ENCODE data around the gene SLC9A6. TPM values are rescaled to one million over a fixed set of nuclear protein-coding genes. Genes with fewer than 3 reads are reported as not detected.
"Not testable (repeated sequence)": the region's sequence is repeated elsewhere in the genome, so short reads cannot be mapped to it uniquely, and the experiment has no call there.

Gene SLC9A6
- total and polyA plus RNA-seq, 2 of the 13 experiments (the other 11 are each of a cell fraction or from before 2014, with no cell fraction given) = 3.9 to 8.0 TPM

DNA sequence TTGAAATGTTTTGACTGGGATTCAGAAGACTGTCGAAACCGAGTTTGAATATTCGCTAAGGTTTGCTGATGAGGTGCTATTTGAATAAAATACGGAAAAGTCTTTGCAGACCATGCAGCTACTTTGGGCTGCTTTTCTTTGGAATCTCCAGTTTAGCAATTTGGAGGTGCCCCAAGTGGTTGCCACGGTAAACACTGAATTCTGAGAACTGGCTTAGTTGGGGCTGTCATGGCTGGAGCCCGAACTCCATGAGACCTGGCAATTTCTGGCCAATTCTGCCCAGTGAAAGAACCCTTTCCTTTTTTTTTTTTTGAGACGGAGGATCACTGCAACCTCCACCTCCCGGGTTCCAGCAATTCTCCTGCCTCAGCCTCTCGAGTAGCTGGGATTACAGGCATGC lies 65.6 kb downstream of the SLC9A6 start:
- ATAC-seq; POLR2A ChIA-PET; H2AFZ ChIP-seq (ENCODE audit: low read length); DNase-seq (ENCODE audit: low spot score); H4K20me1 ChIP-seq (ENCODE audit: insufficient read depth, low read length); H3K27ac ChIP-seq (ENCODE audit: extremely low read length, insufficient read depth, low read length); H3K79me2 ChIP-seq (ENCODE audit: insufficient read depth, low read length); H3K9me3 ChIP-seq (ENCODE audit: low read length); H3K4me2 ChIP-seq (ENCODE audit: low read depth, low read length); FAIRE-seq; intact Hi-C loops (cut with micrococcal nuclease; ENCODE audit: unreplicated experiment); H3K36me3 ChIP-seq (replicated peaks in 1 of 2; ENCODE audit: control insufficient read depth in 1 of 2, insufficient read depth in 2 of 2, low read length in 2 of 2); H3K27me3 ChIP-seq (ENCODE audit: control insufficient read depth in 1 of 2, insufficient read depth in 2 of 2, low read length in 2 of 2); H3K4me1 ChIP-seq (ENCODE audit: insufficient read depth, low read length); H3K9ac ChIP-seq (ENCODE audit: insufficient read depth, low read depth, low read length); CTCF ChIA-PET (ENCODE audit: low intra/inter-chr PET ratio, low total read pairs); H3K4me3 ChIP-seq (replicated peaks in 1 of 3; ENCODE audit: insufficient read depth in 1 of 3, low read depth in 2 of 3, low read length in 3 of 3); in situ Hi-C loops (cut with HindIII; ENCODE audit: extremely low pct_ligation_motif_present, low pct_unique_long_range_greater_than_20kb); BruUV-seq (replicated peaks): not testable (repeated sequence)
- WGBS (ENCODE audit: low lambda C conversion rate) = 27% methylated on average over 5 of the region's 9 CpGs

- CTCF ChIA-PET (ENCODE audit: low intra/inter-chr PET ratio, low total read pairs) = no interaction called here
- no peaks in the 10 kb centered on the region for H3K36me3 ChIP-seq (replicated peaks in 1 of 2; ENCODE audit: control insufficient read depth in 1 of 2, insufficient read depth in 2 of 2, low read length in 2 of 2)
- H3K27me3 ChIP-seq (ENCODE audit: control insufficient read depth in 1 of 2, insufficient read depth in 2 of 2, low read length in 2 of 2) = no peaks in the 10 kb centered on the region
- H4K20me1 ChIP-seq (ENCODE audit: insufficient read depth, low read length) = no peaks in the 10 kb centered on the region
- no peak overlapping the region for H3K4me3 ChIP-seq (replicated peaks in 1 of 3; ENCODE audit: insufficient read depth in 1 of 3, low read depth in 2 of 3, low read length in 3 of 3)
- H3K79me2 ChIP-seq (ENCODE audit: insufficient read depth, low read length) = no peaks in the 10 kb centered on the region
- H3K4me2 ChIP-seq (ENCODE audit: low read depth, low read length) = no peak overlapping the region
- no peak for FAIRE-seq
- H3K9ac ChIP-seq (ENCODE audit: insufficient read depth, low read depth, low read length) = no peak overlapping the region
- intact Hi-C loops (cut with micrococcal nuclease; ENCODE audit: unreplicated experiment) = no loop called here
- H3K4me1 ChIP-seq (ENCODE audit: insufficient read depth, low read length) = no peaks in the 10 kb centered on the region
- in situ Hi-C loops (cut with HindIII; ENCODE audit: extremely low pct_ligation_motif_present, low pct_unique_long_range_greater_than_20kb) = no loop called here
- DNase-seq (ENCODE audit: low spot score) = no peak
- H3K9me3 ChIP-seq (ENCODE audit: low read length) = no peaks in the 10 kb centered on the region
- H2AFZ ChIP-seq (ENCODE audit: low read length) = no peak overlapping the region
- ATAC-seq = no peak
- POLR2A ChIA-PET = no interaction called here
- TF ChIP-seq MNT (IDR thresholded peaks at IDR 0.05) (0 out of 2 replicates have a peak, but pooled peaks have one; percentile 14), ZNF780A (CRISPR knock-in tag; IDR thresholded peaks at IDR 0.05) (no peak), SSRP1 (CRISPR knock-in tag; IDR thresholded peaks at IDR 0.05) (no peak)
- BruUV-seq (replicated peaks) = no TSS peak
- 2% methylated on average over 3 of the region's 3 CpGs for WGBS (ENCODE audit: low lambda C conversion rate)
- H3K27ac ChIP-seq (ENCODE audit: extremely low read length, insufficient read depth, low read length) = no peak overlapping the region
Measured at GRCh38 chrX:136051611-136052010, 66.4 kb downstream of the SLC9A6 start.
